Gastroesophageal sphincter (tissue), 3 donors: ENCODE results near the gene MYH7.

Experiments
- POLR2A ChIP-seq, 2 donors: fragments of 450-650 bp; IDR thresholded peaks; one replicate each; pipeline ENCODE4 v1.6.1; 2017; ENCODE audit warnings: antibody characterized with exemption in 2 of 2, mild to moderate bottlenecking in 2 of 2, moderate library complexity in 1 of 2
- POLR2AphosphoS5 ChIP-seq: sonication (generic); formaldehyde crosslinking; IDR thresholded peaks from one replicate; pipeline ENCODE4 v1.6.1; 2017; ENCODE audit warnings: antibody characterized with exemption
- TF ChIP-seq, protein P1 (sequence below), 4 experiments: fragments of 200-600 bp in 2 of 4; fragments of 450-650 bp in 2 of 4; sonication (generic) in 1 of 4; IDR thresholded peaks; one replicate each; pipeline ENCODE4 v1.5.1; 2017 to 2019; ENCODE audit warnings: antibody characterized with exemption in 4 of 4, mild to moderate bottlenecking in 2 of 4, moderate library complexity in 2 of 4

DNA sequence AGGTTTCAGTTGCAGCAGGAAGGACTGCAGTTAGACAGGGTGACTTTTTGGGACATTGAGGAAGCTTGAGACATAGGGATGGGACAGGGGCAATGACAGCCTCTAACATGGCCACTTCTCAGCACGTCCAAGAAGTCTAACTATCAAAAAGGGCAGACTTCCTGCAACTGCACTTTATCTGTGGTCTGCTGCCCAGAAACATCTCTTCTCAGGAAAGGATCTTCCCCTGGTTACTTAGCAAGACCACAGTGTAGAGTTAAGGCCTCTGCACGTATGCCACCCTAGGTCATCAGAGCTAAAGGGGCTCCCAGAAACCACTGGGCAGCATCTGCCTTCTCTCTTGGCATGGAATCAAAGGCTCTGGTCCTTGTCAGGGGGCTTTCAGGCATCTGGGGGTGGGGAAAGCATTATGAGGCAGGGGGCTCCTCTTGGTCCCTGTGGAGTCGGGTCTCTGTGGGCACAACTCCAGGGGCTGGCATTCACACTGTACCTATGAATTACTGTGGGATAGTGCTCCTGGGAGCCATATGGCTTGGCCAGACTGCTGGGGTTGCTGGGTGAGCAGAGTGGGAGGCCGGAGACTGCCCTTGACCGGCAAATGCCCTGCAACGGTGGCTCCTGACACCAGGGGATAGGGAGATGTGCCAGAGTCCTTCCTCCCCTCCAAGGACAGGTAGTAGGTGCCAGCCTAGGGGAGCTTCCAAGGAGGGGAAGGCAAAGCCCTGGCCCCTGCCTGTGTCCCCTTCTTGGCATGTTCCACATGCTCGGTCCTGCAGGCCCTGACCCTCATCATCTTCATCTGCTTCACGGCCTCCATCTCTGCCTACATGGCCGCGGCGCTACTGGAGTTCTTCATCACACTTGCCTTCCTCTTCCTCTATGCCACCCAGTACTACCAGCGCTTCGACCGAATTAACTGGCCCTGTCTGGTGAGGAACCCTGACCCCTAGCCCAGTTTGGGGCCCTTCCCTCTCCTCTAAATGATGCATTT, 57.6 kb downstream of the MYH7 start:
- TF ChIP-seq POLR2AphosphoS5 (no peak), POLR2A (IDR thresholded peaks at IDR 0.05) (no peak)
- TF ChIP-seq, protein P1, sequence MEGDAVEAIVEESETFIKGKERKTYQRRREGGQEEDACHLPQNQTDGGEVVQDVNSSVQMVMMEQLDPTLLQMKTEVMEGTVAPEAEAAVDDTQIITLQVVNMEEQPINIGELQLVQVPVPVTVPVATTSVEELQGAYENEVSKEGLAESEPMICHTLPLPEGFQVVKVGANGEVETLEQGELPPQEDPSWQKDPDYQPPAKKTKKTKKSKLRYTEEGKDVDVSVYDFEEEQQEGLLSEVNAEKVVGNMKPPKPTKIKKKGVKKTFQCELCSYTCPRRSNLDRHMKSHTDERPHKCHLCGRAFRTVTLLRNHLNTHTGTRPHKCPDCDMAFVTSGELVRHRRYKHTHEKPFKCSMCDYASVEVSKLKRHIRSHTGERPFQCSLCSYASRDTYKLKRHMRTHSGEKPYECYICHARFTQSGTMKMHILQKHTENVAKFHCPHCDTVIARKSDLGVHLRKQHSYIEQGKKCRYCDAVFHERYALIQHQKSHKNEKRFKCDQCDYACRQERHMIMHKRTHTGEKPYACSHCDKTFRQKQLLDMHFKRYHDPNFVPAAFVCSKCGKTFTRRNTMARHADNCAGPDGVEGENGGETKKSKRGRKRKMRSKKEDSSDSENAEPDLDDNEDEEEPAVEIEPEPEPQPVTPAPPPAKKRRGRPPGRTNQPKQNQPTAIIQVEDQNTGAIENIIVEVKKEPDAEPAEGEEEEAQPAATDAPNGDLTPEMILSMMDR (IDR thresholded peaks at IDR 0.05): no peak
